PC-3 (cell line): ENCODE measurements around the gene TOR2A. TPM values are rescaled to one million over a fixed set of nuclear protein-coding genes. Genes with fewer than 3 reads are reported as not detected.

ENCODE experiments used
- ATAC-seq: fragments of 200-7000 bp; cut with Tn5 transposase; 2 replicates; pipeline ENCODE4 v1.9.1; 2020; ENCODE audit warnings: mild to moderate bottlenecking, moderate library complexity
- BruUV-seq: library from RNA; stranded (reverse); fragments of 400-500 nt; replicated peaks from 2 replicates; lab custom pipeline; 2021; lab: Mats Ljungman, UMichigan
- CTCF ChIA-PET: fragments of 300-600 bp; sonication (Branson Sonifier 250); formaldehyde crosslinking; loops from one replicate; lab custom pipeline; 2022; ENCODE audit warnings: antibody characterized with exemption; lab: Charles Lee
- POLR2A ChIA-PET: fragments of 300-600 bp; sonication (Branson Sonifier 250); formaldehyde crosslinking; loops from one replicate; lab custom pipeline; 2022; ENCODE audit warnings: antibody characterized with exemption; ENCODE audit not compliant: unreplicated experiment; lab: Charles Lee
- DNase-seq: peaks from one replicate; pipeline ENCODE4 v3.0.0-alpha.2; 2015
- H2AFZ ChIP-seq: fragments of 300-600 bp; sonication (generic); 2 replicates; pipeline ENCODE4 v1.6.0; 2016; ENCODE audit warnings: antibody characterized with exemption, low read length
- H3F3A ChIP-seq: fragments of 300-600 bp; sonication (generic); one replicate; pipeline ENCODE4 v1.6.0; 2017; ENCODE audit warnings: antibody characterized with exemption, low read length, control low read depth, mild to moderate bottlenecking; ENCODE audit not compliant: unreplicated experiment
- H3K27ac ChIP-seq: fragments of 300-600 bp; sonication (generic); 2 replicates; pipeline ENCODE4 v1.5.1; 2016; ENCODE audit warnings: mild to moderate bottlenecking, low read length
- H3K27me3 ChIP-seq: fragments of 300-600 bp; sonication (generic); 2 replicates; pipeline ENCODE4 v1.6.1; 2016; ENCODE audit warnings: low read length, mixed read lengths
- H3K36me3 ChIP-seq: fragments of 300-600 bp; sonication (generic); 2 replicates; pipeline ENCODE4 v1.6.1; 2016; ENCODE audit warnings: low read depth, mixed run types, low read length, mixed read lengths
- H3K4me1 ChIP-seq: fragments of 300-600 bp; sonication (generic); 2 replicates; pipeline ENCODE4 v1.5.1; 2016; ENCODE audit warnings: low read length; ENCODE audit not compliant: insufficient read depth
- H3K4me2 ChIP-seq: fragments of 300-600 bp; sonication (generic); 2 replicates; pipeline ENCODE4 v1.6.0; 2016; ENCODE audit warnings: low read length
- H3K4me3 ChIP-seq: fragments of 300-600 bp; sonication (generic); 2 replicates; pipeline ENCODE4 v1.5.1; 2016; ENCODE audit warnings: mild to moderate bottlenecking, low read length, mixed read lengths
- H3K79me2 ChIP-seq: fragments of 300-600 bp; sonication (generic); 2 replicates; pipeline ENCODE4 v1.6.1; 2017; ENCODE audit warnings: low read length, mixed read lengths
- H3K9ac ChIP-seq: fragments of 300-600 bp; sonication (generic); 2 replicates; pipeline ENCODE4 v1.6.0; 2016; ENCODE audit warnings: mild to moderate bottlenecking, low read length
- H3K9me2 ChIP-seq: fragments of 300-600 bp; sonication (generic); replicated peaks from 2 replicates; pipeline ENCODE4 v1.6.1; 2016; ENCODE audit warnings: mixed run types, low read length, mixed read lengths
- H3K9me3 ChIP-seq: fragments of 300-600 bp; sonication (generic); 2 replicates; pipeline ENCODE4 v1.6.1; 2016; ENCODE audit warnings: low read length, mixed read lengths
- H4K20me1 ChIP-seq: fragments of 300-600 bp; sonication (generic); 2 replicates; pipeline ENCODE4 v1.6.1; 2016; ENCODE audit warnings: low read length, mixed read lengths
- CTCF ChIP-seq: fragments of 300-600 bp; sonication (generic); conservative IDR thresholded peaks from 2 replicates; pipeline ENCODE4 v1.5.1; 2017; ENCODE audit warnings: antibody characterized with exemption, low read depth, mild to moderate bottlenecking, low read length
- EZH2 ChIP-seq: fragments of 300-600 bp; sonication (generic); IDR thresholded peaks from one replicate; pipeline ENCODE4 v1.6.1; 2017; ENCODE audit warnings: antibody characterized with exemption, mild to moderate bottlenecking, low read length; ENCODE audit not compliant: unreplicated experiment
- EZH2phosphoT487 ChIP-seq: fragments of 300-600 bp; sonication (generic); IDR thresholded peaks from 2 replicates; pipeline ENCODE4 v1.6.1; 2018; ENCODE audit warnings: mild to moderate bottlenecking, antibody characterized with exemption, low read length, borderline replicate concordance
- intact Hi-C: fragments of 100-400 bp; cut with micrococcal nuclease; formaldehyde crosslinking; loops from 2 replicates; pipeline ENCODE4 v1.9.0; 2023
- total RNA-seq: library from RNA; depleted of rRNA; stranded (reverse); fragments of >200 nt; gene quantifications from 2 replicates; pipeline ENCODE4 v1.2.3, GENCODE V29; 2014

Gene TOR2A
- total RNA-seq, 1 experiment from 2014 or later: 14.1 TPM

DNA sequence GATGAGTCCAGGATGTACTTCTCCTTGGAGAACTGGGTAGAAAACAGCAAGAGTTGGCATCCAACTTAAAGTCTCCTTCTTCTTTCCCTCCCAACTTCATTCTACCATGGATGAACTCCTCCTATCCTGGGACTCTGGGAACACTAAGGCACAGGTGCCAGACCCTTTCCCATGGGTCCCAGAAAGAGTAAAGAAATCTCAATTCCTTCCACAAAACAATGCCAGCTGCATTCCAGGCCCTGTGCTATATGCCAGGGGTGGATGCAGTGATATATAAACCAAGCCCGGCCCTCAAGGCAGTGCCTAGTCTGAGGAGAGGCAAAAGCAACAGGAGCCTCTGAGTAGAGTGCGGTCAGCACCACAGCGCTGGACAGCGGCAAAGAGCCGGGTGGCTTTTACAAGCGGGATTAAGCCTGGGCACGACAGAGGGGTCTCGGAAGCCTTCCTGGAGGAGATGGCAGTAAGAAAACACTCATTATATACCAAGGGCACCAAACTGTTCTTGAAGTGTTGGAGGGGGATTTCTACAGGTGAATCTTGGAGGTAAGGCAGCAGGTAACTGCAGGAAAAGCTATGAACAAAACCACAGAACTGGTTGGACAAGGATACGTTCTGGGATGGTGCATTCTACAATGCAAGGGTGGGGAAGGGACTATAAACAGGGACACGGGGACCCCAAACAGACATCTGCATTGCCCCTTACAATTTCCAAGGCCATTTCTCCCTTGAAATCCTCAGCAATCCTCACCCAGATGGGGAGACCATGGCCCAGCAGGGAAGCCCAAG lies 16.4 kb upstream of the TOR2A start:
- H3K9me3 ChIP-seq: no peaks in the 10 kb centered on the region

DNA sequence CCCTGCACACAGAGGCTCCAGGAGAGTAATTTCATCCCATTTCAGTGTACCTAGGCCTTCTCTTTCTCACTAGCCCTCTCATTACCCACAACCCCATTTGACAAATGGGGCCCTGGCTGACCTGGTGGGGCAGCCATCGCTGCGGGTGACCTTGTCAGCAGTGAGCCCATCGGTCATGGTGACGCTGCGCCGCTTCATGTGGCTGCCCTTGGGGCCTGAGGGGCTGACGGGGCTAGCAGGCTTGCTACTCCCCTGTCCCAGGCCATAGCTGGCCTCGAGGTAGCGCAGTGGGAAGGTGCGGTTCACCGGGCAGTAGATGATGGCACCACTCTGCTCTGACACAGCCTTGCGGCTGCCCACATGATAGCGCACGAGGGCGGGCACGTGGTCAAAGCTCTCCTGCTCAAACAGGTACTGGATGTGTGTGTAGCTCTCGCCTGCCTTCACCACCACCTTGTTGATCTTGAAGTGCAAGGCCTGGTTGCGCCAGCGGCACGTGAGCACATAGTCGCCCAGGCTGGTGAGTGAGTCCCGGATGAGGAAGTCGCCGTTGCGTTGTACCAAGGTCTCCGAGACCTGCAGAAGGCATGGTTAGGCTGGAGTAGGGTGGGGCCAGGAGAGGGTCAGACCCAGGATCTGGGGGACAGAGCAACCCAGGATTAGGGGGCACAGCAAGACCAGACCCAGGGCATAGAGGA lies 14.1 kb upstream of the TOR2A start:
- H3F3A ChIP-seq: no peaks in the 10 kb centered on the region
- H2AFZ ChIP-seq: no peak overlapping the region
- no peak overlapping the region for H3K9ac ChIP-seq
- H3K4me1 ChIP-seq: no peaks in the 10 kb centered on the region
- TF ChIP-seq CTCF: no peak
- TF ChIP-seq EZH2: no peak
- TF ChIP-seq EZH2phosphoT487: no peak
- no peak overlapping the region for H3K27ac ChIP-seq
- no peaks in the 10 kb centered on the region for H3K9me2 ChIP-seq
- H3K79me2 ChIP-seq: no peaks in the 10 kb centered on the region
- no peaks in the 10 kb centered on the region for H3K36me3 ChIP-seq
- no peak for ATAC-seq
- ChIA-PET CTCF (interaction anchor here (0.7 kb wide), 1 partner anchor 808 kb away, joined by 5 read pairs; no protein-coding TSS in a partner anchor), POLR2A (no interaction called here)
- intact Hi-C loops: no loop called here
- no peaks in the 10 kb centered on the region for H4K20me1 ChIP-seq
- no peak for DNase-seq
- H3K9me3 ChIP-seq: no peaks in the 10 kb centered on the region
- no TSS peak for BruUV-seq
- H3K4me2 ChIP-seq: no peak overlapping the region
- peaks cover 9% of the 10 kb centered on the region for H3K27me3 ChIP-seq
- no peak overlapping the region for H3K4me3 ChIP-seq

More for the DNA sequence above, 16.4 kb upstream of the TOR2A start:
- TF ChIP-seq EZH2: no peak
- no peak for TF ChIP-seq CTCF
- no peak for TF ChIP-seq EZH2phosphoT487
- H3K4me1 ChIP-seq: no peaks in the 10 kb centered on the region
- intact Hi-C loops: no loop called here
- ATAC-seq: no peak
- no peak overlapping the region for H2AFZ ChIP-seq
- no peaks in the 10 kb centered on the region for H3K9me2 ChIP-seq
- peak; percentile 16 for DNase-seq
- ChIA-PET CTCF (no interaction called here), POLR2A (no interaction called here)
- no peaks in the 10 kb centered on the region for H3K36me3 ChIP-seq
- H3K9ac ChIP-seq: no peak overlapping the region
- no TSS peak for BruUV-seq
- H3K4me3 ChIP-seq: no peak overlapping the region
- no peaks in the 10 kb centered on the region for H4K20me1 ChIP-seq
- H3F3A ChIP-seq: no peaks in the 10 kb centered on the region
- no peak overlapping the region for H3K27ac ChIP-seq
- no peak overlapping the region for H3K4me2 ChIP-seq
- no peaks in the 10 kb centered on the region for H3K79me2 ChIP-seq
- H3K27me3 ChIP-seq: peaks cover 20% of the 10 kb centered on the region
